ENCODE results near the gene UBE4B. TPM values are rescaled to one million over a fixed set of nuclear protein-coding genes. Genes with fewer than 3 reads are reported as not detected.

The UBE4B gene
- total RNA-seq, 1 experiment from 2014 or later = 54.7 TPM

DNA sequence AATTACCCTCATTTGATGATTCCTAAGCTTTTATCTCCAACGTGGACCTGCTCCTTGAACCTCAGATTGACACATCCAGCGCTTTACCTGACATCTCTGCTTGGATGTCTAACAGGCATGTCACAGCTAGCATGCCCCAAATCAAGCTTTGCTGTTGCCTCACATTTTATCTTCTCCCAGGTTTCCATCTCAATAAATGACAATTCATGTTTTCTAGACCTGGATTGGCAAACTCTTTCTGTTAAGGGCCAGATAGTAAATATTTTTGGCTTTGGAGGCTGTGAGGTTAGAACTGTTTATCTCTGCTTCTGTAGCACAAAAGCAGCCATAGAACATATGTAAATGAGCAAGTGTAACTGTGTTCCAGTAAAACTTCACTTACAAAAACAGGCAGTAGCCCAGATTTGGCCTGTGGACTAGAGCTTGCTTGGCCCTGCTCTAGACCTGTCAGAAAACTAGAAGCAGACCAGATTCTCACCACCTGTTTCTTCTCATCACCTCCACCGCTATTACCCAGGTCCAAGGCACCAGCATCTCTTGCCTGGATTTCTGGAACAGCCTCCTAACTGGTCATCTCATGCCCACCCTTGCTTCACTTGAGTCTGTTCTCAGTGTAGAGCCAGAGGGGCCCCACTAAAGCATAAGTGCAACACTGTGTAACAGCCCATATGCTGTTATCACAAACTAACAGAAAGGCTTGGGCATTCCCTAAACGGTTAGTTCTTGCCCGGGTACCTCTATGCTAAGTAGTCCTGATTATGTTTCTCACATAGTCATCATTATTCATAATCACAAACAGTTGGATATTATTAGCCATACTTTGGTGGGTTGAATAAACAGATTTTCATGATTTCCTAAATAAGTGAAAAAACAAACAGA lies 42.3 kb downstream of the UBE4B start:
- no peak overlapping the region for H3K27ac ChIP-seq (ENCODE audit: low read length)
- H3K27me3 ChIP-seq (ENCODE audit: control insufficient read depth, insufficient read depth, low read length) = no peaks in the 10 kb centered on the region
- H3K36me3 ChIP-seq (ENCODE audit: control insufficient read depth, insufficient read depth, low read length) = no peaks in the 10 kb centered on the region
- intact Hi-C loops (cut with micrococcal nuclease; ENCODE audit: unreplicated experiment) (no loop called here), in situ Hi-C loops (cut with HindIII; ENCODE audit: low pct_unique_long_range_greater_than_20kb, low sequenced_read_pairs) (no loop called here)
- H3K4me3 ChIP-seq (ENCODE audit: low read depth in 2 of 2, low read length in 2 of 2) = no peak overlapping the region
- BruUV-seq (replicated peaks) = no TSS peak
- ChIA-PET CTCF (no interaction called here), POLR2A (no interaction called here)
- ATAC-seq (no peak), DNase-seq (ENCODE audit: low read depth, low spot score) (no peak)
- no peaks in the 10 kb centered on the region for H3K4me1 ChIP-seq (ENCODE audit: control insufficient read depth, insufficient read depth, low read length)
- no peaks in the 10 kb centered on the region for H3K9me3 ChIP-seq (ENCODE audit: control insufficient read depth, insufficient read depth, low read depth, low read length)
- TF ChIP-seq TCF7L2 (IDR thresholded peaks at IDR 0.05; ENCODE audit: low read depth, low read length) (no peak), SIN3A (IDR thresholded peaks at IDR 0.05; ENCODE audit: borderline replicate concordance, insufficient read depth, low read depth, low read length) (no peak), POLR2AphosphoS5 (IDR thresholded peaks at IDR 0.05; ENCODE audit: low read depth, low read length) (no peak)
- TF ChIP-seq, protein P1, sequence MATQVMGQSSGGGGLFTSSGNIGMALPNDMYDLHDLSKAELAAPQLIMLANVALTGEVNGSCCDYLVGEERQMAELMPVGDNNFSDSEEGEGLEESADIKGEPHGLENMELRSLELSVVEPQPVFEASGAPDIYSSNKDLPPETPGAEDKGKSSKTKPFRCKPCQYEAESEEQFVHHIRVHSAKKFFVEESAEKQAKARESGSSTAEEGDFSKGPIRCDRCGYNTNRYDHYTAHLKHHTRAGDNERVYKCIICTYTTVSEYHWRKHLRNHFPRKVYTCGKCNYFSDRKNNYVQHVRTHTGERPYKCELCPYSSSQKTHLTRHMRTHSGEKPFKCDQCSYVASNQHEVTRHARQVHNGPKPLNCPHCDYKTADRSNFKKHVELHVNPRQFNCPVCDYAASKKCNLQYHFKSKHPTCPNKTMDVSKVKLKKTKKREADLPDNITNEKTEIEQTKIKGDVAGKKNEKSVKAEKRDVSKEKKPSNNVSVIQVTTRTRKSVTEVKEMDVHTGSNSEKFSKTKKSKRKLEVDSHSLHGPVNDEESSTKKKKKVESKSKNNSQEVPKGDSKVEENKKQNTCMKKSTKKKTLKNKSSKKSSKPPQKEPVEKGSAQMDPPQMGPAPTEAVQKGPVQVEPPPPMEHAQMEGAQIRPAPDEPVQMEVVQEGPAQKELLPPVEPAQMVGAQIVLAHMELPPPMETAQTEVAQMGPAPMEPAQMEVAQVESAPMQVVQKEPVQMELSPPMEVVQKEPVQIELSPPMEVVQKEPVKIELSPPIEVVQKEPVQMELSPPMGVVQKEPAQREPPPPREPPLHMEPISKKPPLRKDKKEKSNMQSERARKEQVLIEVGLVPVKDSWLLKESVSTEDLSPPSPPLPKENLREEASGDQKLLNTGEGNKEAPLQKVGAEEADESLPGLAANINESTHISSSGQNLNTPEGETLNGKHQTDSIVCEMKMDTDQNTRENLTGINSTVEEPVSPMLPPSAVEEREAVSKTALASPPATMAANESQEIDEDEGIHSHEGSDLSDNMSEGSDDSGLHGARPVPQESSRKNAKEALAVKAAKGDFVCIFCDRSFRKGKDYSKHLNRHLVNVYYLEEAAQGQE (IDR thresholded peaks at IDR 0.05; ENCODE audit: insufficient read depth in 1 of 2, low read depth in 2 of 2, low read length in 1 of 2) = no peak
- TF ChIP-seq, protein P2, sequence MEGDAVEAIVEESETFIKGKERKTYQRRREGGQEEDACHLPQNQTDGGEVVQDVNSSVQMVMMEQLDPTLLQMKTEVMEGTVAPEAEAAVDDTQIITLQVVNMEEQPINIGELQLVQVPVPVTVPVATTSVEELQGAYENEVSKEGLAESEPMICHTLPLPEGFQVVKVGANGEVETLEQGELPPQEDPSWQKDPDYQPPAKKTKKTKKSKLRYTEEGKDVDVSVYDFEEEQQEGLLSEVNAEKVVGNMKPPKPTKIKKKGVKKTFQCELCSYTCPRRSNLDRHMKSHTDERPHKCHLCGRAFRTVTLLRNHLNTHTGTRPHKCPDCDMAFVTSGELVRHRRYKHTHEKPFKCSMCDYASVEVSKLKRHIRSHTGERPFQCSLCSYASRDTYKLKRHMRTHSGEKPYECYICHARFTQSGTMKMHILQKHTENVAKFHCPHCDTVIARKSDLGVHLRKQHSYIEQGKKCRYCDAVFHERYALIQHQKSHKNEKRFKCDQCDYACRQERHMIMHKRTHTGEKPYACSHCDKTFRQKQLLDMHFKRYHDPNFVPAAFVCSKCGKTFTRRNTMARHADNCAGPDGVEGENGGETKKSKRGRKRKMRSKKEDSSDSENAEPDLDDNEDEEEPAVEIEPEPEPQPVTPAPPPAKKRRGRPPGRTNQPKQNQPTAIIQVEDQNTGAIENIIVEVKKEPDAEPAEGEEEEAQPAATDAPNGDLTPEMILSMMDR (IDR thresholded peaks at IDR 0.05) = no peak

DNA sequence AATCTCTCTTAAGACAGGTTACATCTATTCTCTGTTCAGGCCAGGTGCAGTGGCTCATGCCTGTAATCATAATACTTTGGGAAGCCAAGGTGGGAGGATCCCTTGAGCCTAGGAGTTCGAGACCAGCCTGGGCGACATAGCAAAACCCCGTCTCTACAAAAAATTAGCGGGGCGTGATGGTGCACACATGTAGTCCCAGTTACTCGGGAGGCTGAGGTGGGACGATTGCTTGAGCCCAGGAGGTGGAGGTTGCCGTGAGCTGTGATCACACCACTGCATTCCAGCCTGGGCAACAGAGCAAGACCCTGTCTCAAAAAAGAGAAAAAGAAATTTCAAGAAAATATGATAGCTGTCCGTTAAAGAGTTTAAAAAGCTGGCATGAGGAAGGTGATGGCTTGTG lies 43.0 kb downstream of the UBE4B start:
- CTCF ChIA-PET = no interaction called here

More for the DNA sequence above, 43.0 kb downstream of the UBE4B start:
- Histone ChIP-seq H3K27ac (ENCODE audit: low read length) (no peak overlapping the region), H3K4me1 (ENCODE audit: control insufficient read depth, insufficient read depth, low read length) (no peaks in the 10 kb centered on the region), H3K36me3 (ENCODE audit: control insufficient read depth, insufficient read depth, low read length) (no peaks in the 10 kb centered on the region), H3K9me3 (ENCODE audit: control insufficient read depth, insufficient read depth, low read depth, low read length) (no peaks in the 10 kb centered on the region), H3K27me3 (ENCODE audit: control insufficient read depth, insufficient read depth, low read length) (no peaks in the 10 kb centered on the region), H3K4me3 (ENCODE audit: low read depth in 2 of 2, low read length in 2 of 2) (no peak overlapping the region)
- ATAC-seq (no peak), DNase-seq (ENCODE audit: low read depth, low spot score) (no peak)
- no TSS peak for BruUV-seq (replicated peaks)
- in situ Hi-C loops (cut with HindIII; ENCODE audit: low pct_unique_long_range_greater_than_20kb, low sequenced_read_pairs) (no loop called here), intact Hi-C loops (cut with micrococcal nuclease; ENCODE audit: unreplicated experiment) (no loop called here)
- TF ChIP-seq POLR2AphosphoS5 (IDR thresholded peaks at IDR 0.05; ENCODE audit: low read depth, low read length) = no peak
- TF ChIP-seq, protein P1 (IDR thresholded peaks at IDR 0.05; ENCODE audit: insufficient read depth in 1 of 2, low read depth in 2 of 2, low read length in 1 of 2) = no peak
- TF ChIP-seq TCF7L2 (IDR thresholded peaks at IDR 0.05; ENCODE audit: low read depth, low read length) = no peak
- TF ChIP-seq, protein P2 (IDR thresholded peaks at IDR 0.05) = no peak
- TF ChIP-seq SIN3A (IDR thresholded peaks at IDR 0.05; ENCODE audit: borderline replicate concordance, insufficient read depth, low read depth, low read length) = no peak
- POLR2A ChIA-PET = no interaction called here
